ENCODE data around the gene ZNF154. TPM values are rescaled to one million over a fixed set of nuclear protein-coding genes. Genes with fewer than 3 reads are reported as not detected.

The ZNF154 gene
- total RNA-seq, 2 donors from 2014 or later, result 1.9 to 20.0 TPM

GRCh38 chr19:57665261-57665806 is 43.7 kb downstream of the ZNF154 start:
- no peak for DNase-seq
- Mint-ChIP-seq H3K27me3 (peaks cover 32% of the 10 kb centered on the region), H3K4me3 (peak overlapping the region; percentile 45), H3K36me3 (ENCODE audit: low read depth) (peaks cover 3% of the 10 kb centered on the region), H3K4me1 (peaks cover 6% of the 10 kb centered on the region), H3K27ac (no peak overlapping the region)
- ATAC-seq, result no peak
- H3K9me3 ChIP-seq (ENCODE audit: control insufficient read depth, low read length, poor library complexity, severe bottlenecking), result peaks cover 2% of the 10 kb centered on the region

GRCh38 chr19:57664269-57665127 is 44.5 kb downstream of the ZNF154 start:
- peak; percentile 46 for ATAC-seq
- peaks cover 2% of the 10 kb centered on the region for H3K9me3 ChIP-seq (ENCODE audit: control insufficient read depth, low read length, poor library complexity, severe bottlenecking)
- Mint-ChIP-seq H3K27me3 (peaks cover 38% of the 10 kb centered on the region), H3K27ac (no peak overlapping the region), H3K4me1 (peaks cover 6% of the 10 kb centered on the region), H3K4me3 (peak overlapping the region; percentile 87), H3K36me3 (ENCODE audit: low read depth) (peaks cover 3% of the 10 kb centered on the region)
- DNase-seq, result no peak

- peaks cover 5% of the 10 kb centered on the region for H3K9me3 ChIP-seq (ENCODE audit: control insufficient read depth, low read length, poor library complexity, severe bottlenecking)
- H3K4me3 Mint-ChIP-seq, result no peak overlapping the region
- no peak for DNase-seq
- ATAC-seq, result no peak
- no peak overlapping the region for H3K27ac Mint-ChIP-seq
- no peaks in the 10 kb centered on the region for H3K4me1 Mint-ChIP-seq
- peaks cover 8% of the 10 kb centered on the region for H3K36me3 Mint-ChIP-seq (ENCODE audit: low read depth)
- H3K27me3 Mint-ChIP-seq, result peaks cover 21% of the 10 kb centered on the region
Measured at GRCh38 chr19:57656346-57656745, 52.7 kb downstream of the ZNF154 start.

- no peak overlapping the region for H3K4me3 Mint-ChIP-seq
Measured at GRCh38 chr19:57655443-57655842, 53.6 kb downstream of the ZNF154 start.

DNA sequence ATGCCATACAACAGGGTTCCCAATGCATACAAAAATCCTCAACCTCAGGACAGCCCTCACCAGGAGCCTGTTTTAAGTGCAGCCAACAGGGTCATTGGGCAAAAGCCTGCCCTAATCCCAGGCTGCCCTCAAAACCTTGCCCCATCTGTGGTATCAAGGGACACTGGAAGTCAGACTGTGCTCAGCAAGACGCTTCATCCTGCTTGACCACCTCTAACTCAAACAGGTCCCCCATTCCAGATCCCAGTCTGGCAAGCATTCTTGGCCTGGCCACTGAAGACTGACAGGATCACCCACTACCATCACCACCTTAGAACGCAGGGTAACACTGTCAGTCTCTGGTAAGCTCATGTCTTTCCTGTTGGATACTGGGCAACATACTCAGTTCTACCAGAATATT is 55.3 kb downstream of the ZNF154 start:
- peaks cover 2% of the 10 kb centered on the region for H3K9me3 ChIP-seq (ENCODE audit: control insufficient read depth, low read length, poor library complexity, severe bottlenecking)
- Mint-ChIP-seq H3K4me3 (no peak overlapping the region), H3K4me1 (no peaks in the 10 kb centered on the region), H3K27me3 (no peaks in the 10 kb centered on the region), H3K27ac (no peak overlapping the region), H3K36me3 (ENCODE audit: low read depth) (peaks cover 6% of the 10 kb centered on the region)
- ATAC-seq (no peak), DNase-seq (no peak)

More at GRCh38 chr19:57655443-57655842, 53.6 kb downstream of the ZNF154 start:
- Mint-ChIP-seq H3K27me3 (peaks cover 12% of the 10 kb centered on the region), H3K4me1 (no peaks in the 10 kb centered on the region), H3K36me3 (ENCODE audit: low read depth) (peaks cover 6% of the 10 kb centered on the region), H3K27ac (no peak overlapping the region)
- ATAC-seq (no peak), DNase-seq (no peak)
- peaks cover 2% of the 10 kb centered on the region for H3K9me3 ChIP-seq (ENCODE audit: control insufficient read depth, low read length, poor library complexity, severe bottlenecking)

GRCh38 chr19:57651654-57651996 is 57.4 kb downstream of the ZNF154 start:
- DNase-seq (no peak), ATAC-seq (no peak)
- peaks cover 2% of the 10 kb centered on the region for H3K9me3 ChIP-seq (ENCODE audit: control insufficient read depth, low read length, poor library complexity, severe bottlenecking)
- Mint-ChIP-seq H3K4me1 (no peaks in the 10 kb centered on the region), H3K4me3 (peak overlapping the region; percentile 39), H3K27me3 (no peaks in the 10 kb centered on the region), H3K36me3 (ENCODE audit: low read depth) (peaks cover 6% of the 10 kb centered on the region), H3K27ac (no peak overlapping the region)

DNA sequence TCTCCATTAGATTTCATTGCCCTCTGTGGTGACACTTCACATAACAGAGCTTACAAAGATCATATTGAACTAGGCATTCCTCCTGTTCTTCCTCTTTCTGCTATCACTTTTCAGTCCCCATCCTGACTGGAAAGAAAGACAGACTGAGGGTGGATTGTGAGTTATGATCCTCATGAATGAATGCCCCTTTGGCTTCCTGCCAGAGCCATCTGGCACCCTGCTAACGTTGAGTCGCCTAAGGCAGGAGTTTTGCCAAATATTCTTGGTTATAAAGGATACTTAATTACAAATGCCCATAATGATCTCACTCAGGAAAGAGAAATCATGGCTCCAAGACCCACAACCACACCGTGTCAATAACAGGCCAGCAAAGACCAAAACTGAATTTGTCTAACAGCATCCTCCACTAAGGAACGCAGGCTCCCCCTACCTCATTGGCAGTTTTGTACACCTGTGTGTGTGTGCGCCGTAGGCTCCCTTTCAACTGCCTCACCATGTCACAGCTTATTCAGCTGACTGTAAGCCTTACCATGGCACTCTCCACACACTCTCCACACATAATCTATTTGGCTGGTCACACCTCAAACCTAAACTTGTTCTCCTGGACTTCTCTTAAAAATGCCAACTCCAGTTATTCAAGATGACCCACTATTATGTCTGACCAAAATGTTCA is 60.5 kb downstream of the ZNF154 start:
- no peaks in the 10 kb centered on the region for H3K4me1 Mint-ChIP-seq
- no peaks in the 10 kb centered on the region for H3K9me3 ChIP-seq (ENCODE audit: control insufficient read depth, low read length, poor library complexity, severe bottlenecking)
- H3K4me3 Mint-ChIP-seq, result no peak overlapping the region
- ATAC-seq (no peak), DNase-seq (no peak)
- no peak overlapping the region for H3K27ac Mint-ChIP-seq
- H3K27me3 Mint-ChIP-seq, result no peaks in the 10 kb centered on the region
- H3K36me3 Mint-ChIP-seq (ENCODE audit: low read depth), result peaks cover 4% of the 10 kb centered on the region

Other genes starting within 250 kb of the ZNF154 start
- gene ZNF772, start 231.6 kb downstream of the ZNF154 start, total RNA-seq, result 1 to 10 TPM; 1.4 to 1.5 TPM
- gene ZNF419, start 221.5 kb downstream of the ZNF154 start, total RNA-seq, result 1 to 10 TPM; 6.8 to 7.0 TPM
- 1 to 10 TPM; 5.0 to 8.1 TPM for gene ZNF773, start 209.3 kb downstream of the ZNF154 start, total RNA-seq
- gene ZNF549, start 181.8 kb downstream of the ZNF154 start, total RNA-seq, result 1 to 10 TPM; 7.4 to 7.9 TPM
- gene ZNF550, start 149.3 kb downstream of the ZNF154 start, total RNA-seq, result 10 to 100 TPM in 1 of 2 donors, 1 to 10 TPM in 1; 8.5 to 12.2 TPM
- gene ZNF416, start 130.3 kb downstream of the ZNF154 start, total RNA-seq, result 1 to 10 TPM; 3.9 to 4.7 TPM
- 1 to 10 TPM; 2.9 to 4.3 TPM for gene ZIK1, start 125.1 kb downstream of the ZNF154 start, total RNA-seq
- 1 to 10 TPM; 2.5 to 4.4 TPM for gene ZNF530, start 109.3 kb downstream of the ZNF154 start, total RNA-seq
- gene ZNF134, start 95.0 kb downstream of the ZNF154 start, total RNA-seq, result 10 to 100 TPM; 20.9 to 22.7 TPM
- 10 to 100 TPM; 27.7 to 33.7 TPM for gene ZNF211, start 76.0 kb downstream of the ZNF154 start, total RNA-seq
- not detected for gene ZSCAN4, start 40.3 kb downstream of the ZNF154 start, total RNA-seq
- gene ZNF551, start 27.2 kb downstream of the ZNF154 start, total RNA-seq, result 10 to 100 TPM in 1 of 2 donors, 1 to 10 TPM in 1; 9.2 to 13.9 TPM
- gene ZNF671, start 18.4 kb upstream of the ZNF154 start, total RNA-seq, result 1 to 10 TPM; 7.4 to 9.2 TPM
- 10 to 100 TPM; 12.4 to 13.6 TPM for gene ZNF776, start 37.6 kb upstream of the ZNF154 start, total RNA-seq
- 10 to 100 TPM; 34.8 to 37.7 TPM for gene ZNF586, start 60.5 kb upstream of the ZNF154 start, total RNA-seq
- 10 to 100 TPM; 11.8 to 12.8 TPM for gene ZNF552, start 105.7 kb upstream of the ZNF154 start, total RNA-seq
- 10 to 100 TPM; 19.0 to 23.3 TPM for gene ZNF587B, start 121.1 kb upstream of the ZNF154 start, total RNA-seq
- 10 to 100 TPM; 44.1 to 50.4 TPM for gene ZNF587, start 140.7 kb upstream of the ZNF154 start, total RNA-seq
- 10 to 100 TPM; 23.4 to 37.1 TPM for gene ZNF814, start 179.8 kb upstream of the ZNF154 start, total RNA-seq
- 10 to 100 TPM; 28.0 to 29.6 TPM for gene ZNF417, start 207.4 kb upstream of the ZNF154 start, total RNA-seq
- 1 to 10 TPM; 2.7 to 6.5 TPM for gene ZNF418, start 226.2 kb upstream of the ZNF154 start, total RNA-seq
- 10 to 100 TPM; 11.9 to 12.6 TPM for gene ZNF256, start 238.5 kb upstream of the ZNF154 start, total RNA-seq